GM23338 (cell line): Measurements from ENCODE around the gene DYNC2H1.

Experiments
- EZH2 ChIP-seq: fragments of 200-600 bp; sonication (generic); IDR thresholded peaks from one replicate; pipeline ENCODE4 v1.8.0; 2017; ENCODE audit warnings: antibody characterized with exemption, mild to moderate bottlenecking, low read depth; ENCODE audit not compliant: unreplicated experiment
- EZH2phosphoT487 ChIP-seq: fragments of 200-600 bp; sonication (generic); IDR thresholded peaks from one replicate; pipeline ENCODE4 v1.8.1; 2018; ENCODE audit warnings: antibody characterized with exemption; ENCODE audit not compliant: unreplicated experiment
- POLR2AphosphoS5 ChIP-seq: IDR thresholded peaks from 2 replicates; pipeline ENCODE4 v1.6.1; 2016; ENCODE audit warnings: antibody characterized with exemption, low read depth
- ZNF331 ChIP-seq: fragments of 250-450 bp; sonication (Bioruptor Pico); IDR thresholded peaks from 2 replicates; pipeline ENCODE4 v1.5.0; 2020; ENCODE audit warnings: low read depth, mild to moderate bottlenecking, moderate library complexity
- TF ChIP-seq, protein P1 (sequence below), 2 experiments: fragments of 200-600 bp in 1 of 2; sonication (generic) in 1 of 2; conservative IDR thresholded peaks; 2 replicates each; pipeline versions ENCODE4 v1.5.1 to v1.6.1; 2016 to 2017; ENCODE audit warnings: antibody characterized with exemption in 2 of 2, low read depth in 2 of 2, mild to moderate bottlenecking in 2 of 2, moderate library complexity in 1 of 2
- TF ChIP-seq, protein P2 (sequence below): IDR thresholded peaks from one replicate; pipeline ENCODE4 v1.6.1; 2018; ENCODE audit warnings: antibody characterized with exemption; ENCODE audit not compliant: unreplicated experiment
- TF ChIP-seq, protein P3 (sequence below): fragments of 250-450 bp; sonication (Bioruptor Pico); IDR thresholded peaks from 2 replicates; pipeline ENCODE4 v1.5.0; 2020; ENCODE audit warnings: mild to moderate bottlenecking, moderate library complexity

DNA sequence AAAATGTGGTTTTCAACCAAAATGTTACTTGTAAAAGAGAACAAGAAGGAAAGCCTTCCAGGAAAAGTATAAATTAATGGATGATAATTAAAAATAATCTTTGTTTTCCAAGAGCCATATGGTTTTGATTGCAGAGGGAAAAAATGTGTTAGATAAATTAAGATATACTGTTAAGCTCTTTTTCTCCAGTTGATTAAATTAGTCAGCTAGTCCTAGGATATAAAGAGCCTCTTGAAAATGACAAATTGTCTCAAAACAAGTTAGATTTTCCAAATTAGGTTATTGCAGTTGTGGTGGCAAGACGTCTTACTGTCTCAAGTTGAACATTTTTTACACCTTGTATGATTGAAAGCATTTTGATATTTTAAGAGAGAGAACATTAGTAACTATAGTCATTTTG is 110.9 kb downstream of the DYNC2H1 start:
- TF ChIP-seq, protein P1, sequence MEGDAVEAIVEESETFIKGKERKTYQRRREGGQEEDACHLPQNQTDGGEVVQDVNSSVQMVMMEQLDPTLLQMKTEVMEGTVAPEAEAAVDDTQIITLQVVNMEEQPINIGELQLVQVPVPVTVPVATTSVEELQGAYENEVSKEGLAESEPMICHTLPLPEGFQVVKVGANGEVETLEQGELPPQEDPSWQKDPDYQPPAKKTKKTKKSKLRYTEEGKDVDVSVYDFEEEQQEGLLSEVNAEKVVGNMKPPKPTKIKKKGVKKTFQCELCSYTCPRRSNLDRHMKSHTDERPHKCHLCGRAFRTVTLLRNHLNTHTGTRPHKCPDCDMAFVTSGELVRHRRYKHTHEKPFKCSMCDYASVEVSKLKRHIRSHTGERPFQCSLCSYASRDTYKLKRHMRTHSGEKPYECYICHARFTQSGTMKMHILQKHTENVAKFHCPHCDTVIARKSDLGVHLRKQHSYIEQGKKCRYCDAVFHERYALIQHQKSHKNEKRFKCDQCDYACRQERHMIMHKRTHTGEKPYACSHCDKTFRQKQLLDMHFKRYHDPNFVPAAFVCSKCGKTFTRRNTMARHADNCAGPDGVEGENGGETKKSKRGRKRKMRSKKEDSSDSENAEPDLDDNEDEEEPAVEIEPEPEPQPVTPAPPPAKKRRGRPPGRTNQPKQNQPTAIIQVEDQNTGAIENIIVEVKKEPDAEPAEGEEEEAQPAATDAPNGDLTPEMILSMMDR (conservative IDR thresholded peaks at IDR 0.05; ENCODE audit: low read depth in 2 of 2) = no peak
- no peak for TF ChIP-seq EZH2
- no peak for TF ChIP-seq ZNF331 (CRISPR knock-in tag)
- TF ChIP-seq, protein P2, sequence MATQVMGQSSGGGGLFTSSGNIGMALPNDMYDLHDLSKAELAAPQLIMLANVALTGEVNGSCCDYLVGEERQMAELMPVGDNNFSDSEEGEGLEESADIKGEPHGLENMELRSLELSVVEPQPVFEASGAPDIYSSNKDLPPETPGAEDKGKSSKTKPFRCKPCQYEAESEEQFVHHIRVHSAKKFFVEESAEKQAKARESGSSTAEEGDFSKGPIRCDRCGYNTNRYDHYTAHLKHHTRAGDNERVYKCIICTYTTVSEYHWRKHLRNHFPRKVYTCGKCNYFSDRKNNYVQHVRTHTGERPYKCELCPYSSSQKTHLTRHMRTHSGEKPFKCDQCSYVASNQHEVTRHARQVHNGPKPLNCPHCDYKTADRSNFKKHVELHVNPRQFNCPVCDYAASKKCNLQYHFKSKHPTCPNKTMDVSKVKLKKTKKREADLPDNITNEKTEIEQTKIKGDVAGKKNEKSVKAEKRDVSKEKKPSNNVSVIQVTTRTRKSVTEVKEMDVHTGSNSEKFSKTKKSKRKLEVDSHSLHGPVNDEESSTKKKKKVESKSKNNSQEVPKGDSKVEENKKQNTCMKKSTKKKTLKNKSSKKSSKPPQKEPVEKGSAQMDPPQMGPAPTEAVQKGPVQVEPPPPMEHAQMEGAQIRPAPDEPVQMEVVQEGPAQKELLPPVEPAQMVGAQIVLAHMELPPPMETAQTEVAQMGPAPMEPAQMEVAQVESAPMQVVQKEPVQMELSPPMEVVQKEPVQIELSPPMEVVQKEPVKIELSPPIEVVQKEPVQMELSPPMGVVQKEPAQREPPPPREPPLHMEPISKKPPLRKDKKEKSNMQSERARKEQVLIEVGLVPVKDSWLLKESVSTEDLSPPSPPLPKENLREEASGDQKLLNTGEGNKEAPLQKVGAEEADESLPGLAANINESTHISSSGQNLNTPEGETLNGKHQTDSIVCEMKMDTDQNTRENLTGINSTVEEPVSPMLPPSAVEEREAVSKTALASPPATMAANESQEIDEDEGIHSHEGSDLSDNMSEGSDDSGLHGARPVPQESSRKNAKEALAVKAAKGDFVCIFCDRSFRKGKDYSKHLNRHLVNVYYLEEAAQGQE = no peak
- no peak for TF ChIP-seq EZH2phosphoT487
- TF ChIP-seq, protein P3, sequence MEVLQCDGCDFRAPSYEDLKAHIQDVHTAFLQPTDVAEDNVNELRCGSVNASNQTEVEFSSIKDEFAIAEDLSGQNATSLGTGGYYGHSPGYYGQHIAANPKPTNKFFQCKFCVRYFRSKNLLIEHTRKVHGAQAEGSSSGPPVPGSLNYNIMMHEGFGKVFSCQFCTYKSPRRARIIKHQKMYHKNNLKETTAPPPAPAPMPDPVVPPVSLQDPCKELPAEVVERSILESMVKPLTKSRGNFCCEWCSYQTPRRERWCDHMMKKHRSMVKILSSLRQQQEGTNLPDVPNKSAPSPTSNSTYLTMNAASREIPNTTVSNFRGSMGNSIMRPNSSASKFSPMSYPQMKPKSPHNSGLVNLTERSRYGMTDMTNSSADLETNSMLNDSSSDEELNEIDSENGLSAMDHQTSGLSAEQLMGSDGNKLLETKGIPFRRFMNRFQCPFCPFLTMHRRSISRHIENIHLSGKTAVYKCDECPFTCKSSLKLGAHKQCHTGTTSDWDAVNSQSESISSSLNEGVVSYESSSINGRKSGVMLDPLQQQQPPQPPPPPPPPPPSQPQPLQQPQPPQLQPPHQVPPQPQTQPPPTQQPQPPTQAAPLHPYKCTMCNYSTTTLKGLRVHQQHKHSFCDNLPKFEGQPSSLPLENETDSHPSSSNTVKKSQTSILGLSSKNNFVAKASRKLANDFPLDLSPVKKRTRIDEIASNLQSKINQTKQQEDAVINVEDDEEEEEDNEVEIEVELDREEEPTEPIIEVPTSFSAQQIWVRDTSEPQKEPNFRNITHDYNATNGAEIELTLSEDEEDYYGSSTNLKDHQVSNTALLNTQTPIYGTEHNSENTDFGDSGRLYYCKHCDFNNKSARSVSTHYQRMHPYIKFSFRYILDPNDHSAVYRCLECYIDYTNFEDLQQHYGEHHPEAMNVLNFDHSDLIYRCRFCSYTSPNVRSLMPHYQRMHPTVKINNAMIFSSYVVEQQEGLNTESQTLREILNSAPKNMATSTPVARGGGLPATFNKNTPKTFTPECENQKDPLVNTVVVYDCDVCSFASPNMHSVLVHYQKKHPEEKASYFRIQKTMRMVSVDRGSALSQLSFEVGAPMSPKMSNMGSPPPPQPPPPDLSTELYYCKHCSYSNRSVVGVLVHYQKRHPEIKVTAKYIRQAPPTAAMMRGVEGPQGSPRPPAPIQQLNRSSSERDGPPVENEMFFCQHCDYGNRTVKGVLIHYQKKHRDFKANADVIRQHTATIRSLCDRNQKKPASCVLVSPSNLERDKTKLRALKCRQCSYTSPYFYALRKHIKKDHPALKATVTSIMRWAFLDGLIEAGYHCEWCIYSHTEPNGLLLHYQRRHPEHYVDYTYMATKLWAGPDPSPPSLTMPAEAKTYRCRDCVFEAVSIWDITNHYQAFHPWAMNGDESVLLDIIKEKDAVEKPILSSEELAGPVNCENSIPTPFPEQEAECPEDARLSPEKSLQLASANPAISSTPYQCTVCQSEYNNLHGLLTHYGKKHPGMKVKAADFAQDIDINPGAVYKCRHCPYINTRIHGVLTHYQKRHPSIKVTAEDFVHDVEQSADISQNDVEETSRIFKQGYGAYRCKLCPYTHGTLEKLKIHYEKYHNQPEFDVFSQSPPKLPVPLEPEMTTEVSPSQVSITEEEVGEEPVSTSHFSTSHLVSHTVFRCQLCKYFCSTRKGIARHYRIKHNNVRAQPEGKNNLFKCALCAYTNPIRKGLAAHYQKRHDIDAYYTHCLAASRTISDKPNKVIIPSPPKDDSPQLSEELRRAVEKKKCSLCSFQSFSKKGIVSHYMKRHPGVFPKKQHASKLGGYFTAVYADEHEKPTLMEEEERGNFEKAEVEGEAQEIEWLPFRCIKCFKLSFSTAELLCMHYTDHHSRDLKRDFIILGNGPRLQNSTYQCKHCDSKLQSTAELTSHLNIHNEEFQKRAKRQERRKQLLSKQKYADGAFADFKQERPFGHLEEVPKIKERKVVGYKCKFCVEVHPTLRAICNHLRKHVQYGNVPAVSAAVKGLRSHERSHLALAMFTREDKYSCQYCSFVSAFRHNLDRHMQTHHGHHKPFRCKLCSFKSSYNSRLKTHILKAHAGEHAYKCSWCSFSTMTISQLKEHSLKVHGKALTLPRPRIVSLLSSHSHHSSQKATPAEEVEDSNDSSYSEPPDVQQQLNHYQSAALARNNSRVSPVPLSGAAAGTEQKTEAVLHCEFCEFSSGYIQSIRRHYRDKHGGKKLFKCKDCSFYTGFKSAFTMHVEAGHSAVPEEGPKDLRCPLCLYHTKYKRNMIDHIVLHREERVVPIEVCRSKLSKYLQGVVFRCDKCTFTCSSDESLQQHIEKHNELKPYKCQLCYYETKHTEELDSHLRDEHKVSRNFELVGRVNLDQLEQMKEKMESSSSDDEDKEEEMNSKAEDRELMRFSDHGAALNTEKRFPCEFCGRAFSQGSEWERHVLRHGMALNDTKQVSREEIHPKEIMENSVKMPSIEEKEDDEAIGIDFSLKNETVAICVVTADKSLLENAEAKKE (CRISPR knock-in tag) = no peak
- no peak for TF ChIP-seq POLR2AphosphoS5
